Activated T-helper 1 cell treated with anti-CD3 and anti-CD28 coated beads, Interleukin-2, amount 50 U/mL, for 16 hours (primary cell): ENCODE data around the gene KCTD5.
A peak's percentile ranks its signal among the peaks of the same experiment; 100 is the strongest.

Experiments
- DNase-seq, 2 donors: peaks; one replicate each; pipeline ENCODE4 v3.0.0-alpha.2; 2020; ENCODE audit warnings: low read depth in 1 of 2, low spot score in 1 of 2

Gene KCTD5

DNA sequence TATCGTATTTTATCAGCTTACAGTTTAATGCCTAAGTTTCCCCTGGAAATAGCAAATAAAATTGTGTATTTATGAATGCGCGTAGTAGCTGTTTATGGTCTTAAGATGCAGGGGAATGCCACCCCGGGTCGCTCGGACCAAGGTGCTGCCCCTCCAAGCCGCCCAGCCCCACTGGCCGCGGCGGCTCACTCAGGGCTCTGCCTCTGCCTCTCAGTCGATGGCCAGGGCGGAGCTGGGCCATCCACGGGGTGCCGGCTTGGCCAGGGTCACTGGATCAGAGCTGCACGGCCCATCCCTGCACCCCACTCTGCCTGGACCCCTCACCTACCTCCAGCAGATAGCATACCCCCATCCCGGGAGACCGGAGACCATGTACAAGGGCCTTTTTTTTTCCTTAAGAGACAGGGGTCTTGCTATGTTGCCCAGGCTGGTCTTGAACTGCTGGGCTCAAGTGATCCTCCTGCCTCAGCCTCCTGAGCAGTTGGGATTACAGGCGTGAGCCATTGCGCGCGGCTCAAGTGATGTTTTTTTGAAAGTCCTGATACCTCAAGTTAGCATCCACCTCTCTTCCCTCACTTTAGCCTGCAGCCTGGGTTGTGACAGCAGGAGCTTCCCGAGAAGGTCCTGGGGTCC, 26.7 kb downstream of the KCTD5 start:
- no peak for DNase-seq

DNA sequence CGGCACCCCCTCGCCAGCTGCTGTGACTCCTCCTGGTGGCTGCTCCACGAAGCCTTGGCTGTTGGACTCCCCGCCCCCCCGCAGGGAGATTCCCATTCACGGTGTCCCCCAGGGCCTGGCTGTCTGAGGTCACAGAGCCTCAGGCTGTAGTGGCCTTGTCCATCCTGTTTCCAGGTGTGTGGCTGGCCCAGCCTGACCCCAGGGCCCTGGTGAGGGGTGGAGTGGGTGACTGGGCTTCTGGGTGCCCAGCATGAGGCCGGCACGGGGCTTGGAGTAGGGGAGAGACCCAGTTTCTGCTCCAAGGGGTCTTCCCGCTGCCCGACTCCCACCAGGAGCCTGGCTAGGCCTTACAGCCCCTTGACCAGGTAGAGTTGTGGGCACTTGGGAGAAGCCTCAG, 27.3 kb downstream of the KCTD5 start:
- no peak for DNase-seq

DNA sequence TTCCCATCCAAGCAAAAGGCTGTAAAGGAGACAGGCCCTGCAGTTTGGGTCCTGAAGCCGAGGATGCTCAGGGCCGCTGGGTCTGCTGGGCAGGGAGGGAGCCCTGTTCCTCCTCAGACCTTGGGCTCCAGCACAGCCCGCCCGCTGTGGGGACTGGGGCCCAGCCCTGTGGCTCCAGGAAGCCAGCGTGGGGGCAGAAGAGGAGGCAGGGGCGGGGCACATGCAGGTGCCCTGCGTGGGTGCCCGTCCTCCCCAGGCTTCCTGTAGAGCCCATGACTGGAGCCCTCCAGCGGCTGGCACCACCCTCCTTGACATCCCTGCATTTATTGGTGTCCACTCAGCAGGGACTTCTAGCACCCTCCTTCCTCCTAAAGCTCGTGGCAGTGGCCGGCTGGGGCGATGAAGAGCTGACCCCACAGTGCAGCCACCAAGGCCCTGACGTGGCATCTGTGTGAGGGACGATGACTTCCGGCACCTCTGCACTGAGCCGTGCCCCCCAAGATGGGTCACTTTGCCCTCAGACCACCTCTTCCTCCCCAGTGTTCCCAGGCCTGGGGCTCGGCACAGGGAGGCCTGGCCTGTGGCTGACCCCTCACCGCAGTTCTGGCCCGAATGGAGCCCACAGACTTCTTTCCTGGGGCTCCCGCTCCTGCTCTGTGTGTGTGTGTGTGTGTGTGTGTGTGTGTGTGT, 27.8 kb downstream of the KCTD5 start:
- DNase-seq = no peak

DNA sequence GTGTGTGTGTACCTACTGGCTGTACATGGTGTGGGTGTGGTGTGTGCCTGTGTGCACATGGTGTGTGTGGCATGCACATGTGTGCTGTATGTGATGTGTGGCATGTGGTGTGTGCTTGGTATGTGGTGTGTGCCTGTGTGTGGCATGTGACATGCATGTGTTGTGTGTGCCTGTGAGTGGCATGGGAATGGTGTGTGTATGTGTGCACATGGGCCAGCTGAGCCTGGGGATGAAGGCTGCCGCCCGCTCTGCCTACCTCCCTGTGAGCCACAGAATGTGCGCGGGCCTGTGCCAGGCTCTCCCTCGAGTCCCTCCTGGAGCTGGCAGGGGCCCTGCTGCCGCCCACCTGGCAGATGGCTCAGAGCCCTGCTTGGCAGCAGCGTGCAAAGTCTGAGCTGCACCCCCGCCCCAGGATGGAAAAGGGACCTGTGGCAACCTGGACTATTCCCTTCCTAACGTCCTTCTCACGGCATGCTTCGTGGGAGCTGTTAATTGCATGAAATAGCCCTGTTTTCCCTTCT, 28.4 kb downstream of the KCTD5 start:
- no peak for DNase-seq

DNA sequence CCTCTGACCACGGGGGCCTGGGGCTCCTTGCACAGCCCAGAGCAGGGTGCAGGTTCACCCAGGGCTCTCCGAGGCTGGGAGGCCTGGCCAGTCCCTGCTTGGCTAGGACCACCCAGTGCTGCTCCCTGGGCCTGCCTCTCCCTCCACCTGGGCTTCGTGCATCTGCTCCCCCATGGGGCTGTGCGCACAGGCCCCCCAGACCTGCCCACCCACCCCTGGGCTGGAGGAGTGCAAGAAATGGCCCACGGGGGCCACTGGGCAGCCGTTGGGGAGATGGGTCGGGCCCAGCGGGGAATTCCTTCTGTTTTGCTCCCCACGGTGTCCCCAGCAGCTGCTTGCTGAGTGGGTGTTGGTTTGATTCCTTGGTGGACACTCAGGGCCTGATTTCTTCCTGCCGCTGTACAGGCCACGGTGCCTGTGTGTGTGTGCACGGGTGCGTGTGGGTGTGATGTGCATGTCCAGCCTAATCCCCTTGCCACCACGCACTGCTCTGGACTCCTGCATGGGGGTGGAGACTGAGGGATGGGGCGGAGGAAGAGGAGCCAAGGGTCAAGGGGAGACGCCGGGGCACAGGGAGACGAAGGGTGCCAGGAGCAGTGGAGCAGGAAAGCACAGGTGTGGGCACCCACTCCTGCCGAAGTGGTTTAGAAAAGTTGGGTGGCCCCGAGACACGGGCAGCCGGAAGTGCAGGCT, 29.2 kb downstream of the KCTD5 start:
- no peak for DNase-seq

DNA sequence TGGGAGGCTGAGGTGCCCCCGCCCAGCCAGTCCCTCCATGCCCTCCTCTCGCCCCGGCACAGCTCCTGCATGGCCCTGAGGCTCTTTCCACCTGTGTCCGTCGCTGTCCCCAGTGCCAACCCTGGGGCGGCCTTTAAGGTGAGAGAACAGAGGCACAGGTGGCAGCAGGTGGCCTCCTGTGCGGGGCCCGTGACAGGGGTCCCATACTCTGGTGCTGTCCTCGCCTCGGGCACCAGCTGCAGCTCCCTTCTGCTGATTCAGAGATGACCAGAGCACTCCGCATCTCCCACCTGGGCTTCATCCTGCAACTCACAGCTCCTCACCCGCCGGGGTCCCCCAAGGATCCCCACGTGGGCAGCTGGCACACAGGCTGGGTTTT, 29.7 kb downstream of the KCTD5 start:
- no peak for DNase-seq

DNA sequence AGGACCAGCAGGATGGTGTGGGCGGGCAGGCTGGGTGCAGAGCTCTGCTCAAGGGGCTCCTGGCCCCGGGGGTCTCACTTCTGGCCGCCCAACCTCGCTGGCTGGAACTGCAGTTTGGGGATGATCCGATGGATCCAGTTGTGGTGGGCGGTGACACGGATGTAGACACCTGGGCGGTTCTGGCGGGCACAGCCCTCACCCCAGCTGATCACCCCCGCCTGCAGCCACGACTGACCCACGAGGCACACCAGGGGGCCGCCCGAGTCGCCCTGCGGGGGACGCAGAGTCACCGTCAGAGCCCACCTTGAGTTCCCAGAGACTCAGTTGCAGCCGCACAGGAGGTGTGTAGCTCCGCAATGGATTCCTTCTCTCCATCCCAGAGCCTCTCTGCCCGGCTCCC, 30.2 kb downstream of the KCTD5 start:
- no peak for DNase-seq

DNA sequence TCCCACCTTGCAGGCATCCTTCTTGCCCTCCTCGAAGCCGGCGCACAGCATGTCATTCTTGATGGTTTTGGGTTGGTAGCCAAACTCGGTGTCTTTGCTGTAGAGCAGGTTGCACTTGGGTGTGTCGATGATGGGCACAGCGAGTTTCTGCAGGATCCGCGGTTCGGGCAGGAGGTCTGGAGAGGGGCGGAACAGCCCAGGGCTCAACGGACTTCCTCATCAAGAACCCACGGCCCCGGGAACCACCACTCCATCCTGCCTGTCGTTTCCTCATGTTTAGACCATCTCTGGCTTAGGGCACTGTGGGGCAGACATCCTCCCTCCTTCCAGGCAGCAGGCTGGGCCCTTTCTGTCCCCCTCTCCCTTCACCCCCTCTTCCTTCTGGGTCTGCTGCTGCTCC, 31.2 kb downstream of the KCTD5 start:
- no peak for DNase-seq

DNA sequence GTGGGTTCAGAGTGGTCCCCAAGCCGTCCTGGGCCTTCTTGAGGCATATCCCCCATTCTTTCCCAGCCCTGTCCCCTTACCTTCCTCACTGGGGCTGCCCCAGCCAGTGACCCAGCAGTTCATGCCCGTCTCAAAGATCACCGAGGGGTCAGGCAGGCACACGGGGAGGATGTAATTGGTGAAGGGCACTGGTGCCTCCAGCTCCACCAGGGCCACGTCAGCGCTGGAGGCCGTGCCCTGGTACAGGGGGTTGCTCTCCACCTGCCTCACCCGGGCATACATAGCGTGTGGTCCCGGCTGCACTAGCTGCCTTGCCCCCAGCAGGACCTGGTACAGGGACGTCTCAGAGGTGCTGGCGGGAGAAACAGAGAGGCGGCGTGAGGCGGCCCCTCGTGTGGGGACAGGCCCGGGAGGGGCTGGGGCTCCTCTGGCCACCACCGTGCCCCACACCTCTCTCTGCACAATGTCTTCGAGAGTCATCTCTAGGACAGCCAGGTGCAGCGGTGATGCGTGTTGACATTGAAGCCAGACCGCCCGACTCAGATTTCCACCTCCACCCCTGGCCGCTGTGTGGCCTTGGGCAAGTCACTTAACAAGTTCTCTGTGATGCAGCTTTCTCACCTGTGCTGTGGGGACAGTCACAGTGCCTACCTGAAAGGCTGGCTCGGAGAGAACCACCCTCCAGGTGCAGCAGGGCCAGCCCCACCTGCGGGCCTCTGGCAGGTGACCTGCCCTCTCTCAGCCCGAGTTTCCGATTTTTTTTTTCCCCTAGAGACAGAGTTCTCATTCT, 31.9 kb downstream of the KCTD5 start:
- no peak for DNase-seq

DNA sequence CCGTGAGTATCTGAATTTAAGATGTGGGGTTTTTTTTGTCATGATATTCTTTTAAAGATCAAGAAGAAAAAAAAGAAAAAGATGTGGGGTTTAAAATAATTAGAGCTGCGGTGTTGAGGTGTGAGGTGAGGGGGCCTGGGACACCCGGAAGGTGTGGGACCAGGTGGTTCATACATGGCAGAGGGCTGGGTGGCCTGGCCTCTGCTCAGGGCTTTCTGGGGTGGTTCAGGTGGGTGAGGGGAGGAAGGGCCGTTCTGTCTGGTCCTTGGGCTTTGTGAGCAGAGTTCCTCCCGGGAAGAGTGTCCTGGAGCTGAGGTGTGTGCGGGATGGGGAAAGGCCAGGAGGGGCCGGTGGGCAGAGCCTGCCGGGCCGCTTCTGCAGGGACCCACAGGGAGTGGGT, 32.7 kb downstream of the KCTD5 start:
- DNase-seq = no peak

DNA sequence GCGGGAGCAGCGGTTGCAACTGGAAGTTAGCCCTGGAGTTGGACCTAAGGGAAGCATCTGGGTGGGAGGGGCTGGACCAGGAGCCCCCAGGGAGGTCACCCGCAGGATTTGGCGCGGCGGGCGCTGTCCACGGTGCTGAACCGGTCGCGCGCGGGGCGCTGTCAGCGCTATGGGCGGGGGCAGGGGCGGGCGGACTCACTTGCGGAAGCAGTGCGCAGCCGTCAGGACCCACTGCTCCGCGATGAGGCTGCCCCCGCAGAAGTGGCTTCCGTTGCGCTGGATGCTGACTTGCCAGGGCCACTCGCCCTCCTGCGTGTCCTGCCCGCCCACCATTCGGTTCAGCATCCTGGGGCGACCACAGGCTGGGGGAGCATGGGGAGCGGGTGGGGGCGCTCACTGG, 33.2 kb downstream of the KCTD5 start:
- DNase-seq = peak; percentile 71 to 76

DNA sequence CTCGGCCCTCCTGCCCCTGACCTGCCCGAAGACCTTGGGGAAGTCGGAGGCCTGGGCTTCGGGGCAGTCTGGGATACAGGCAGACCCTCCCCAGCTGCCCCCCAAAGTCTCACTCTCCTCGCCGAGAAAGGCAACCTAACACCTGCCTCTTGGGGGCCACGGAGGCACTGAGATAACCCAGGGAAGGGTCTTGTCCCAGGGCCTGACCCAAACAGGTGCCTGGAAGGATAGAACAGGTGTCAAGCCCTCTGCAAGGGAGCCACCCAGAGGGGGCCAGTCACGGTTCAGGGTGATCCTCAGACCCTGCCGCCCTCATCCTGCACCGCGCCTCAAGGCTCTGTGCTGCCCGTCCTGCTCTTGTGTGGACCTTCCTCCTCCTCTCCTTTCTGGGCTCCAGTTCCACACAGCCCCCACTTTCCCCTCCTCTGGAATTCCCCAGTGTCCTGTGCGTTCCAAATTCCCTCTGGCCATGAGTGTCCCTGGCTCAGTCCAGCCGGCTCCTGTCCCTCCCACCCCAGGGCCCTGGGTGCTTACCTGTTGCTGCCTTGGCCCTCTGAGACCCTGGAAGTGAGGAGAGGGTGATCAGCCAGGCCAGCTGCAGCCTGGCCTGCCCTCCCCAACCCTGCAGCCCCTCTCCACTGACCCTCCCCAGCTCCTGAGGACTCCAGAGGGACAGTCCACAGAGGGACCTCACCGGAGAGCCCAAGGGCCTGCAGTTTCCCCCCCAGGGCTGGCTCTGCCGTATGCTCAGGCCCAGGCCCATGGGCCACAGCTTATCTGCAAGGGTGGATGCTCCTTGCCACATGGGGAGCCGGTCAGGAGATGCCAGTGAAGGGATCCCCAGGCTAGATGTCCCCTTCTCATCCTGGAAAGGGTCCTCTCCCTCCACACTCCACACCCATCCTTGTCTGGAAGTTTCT, 33.9 kb downstream of the KCTD5 start:
- DNase-seq = no peak

DNA sequence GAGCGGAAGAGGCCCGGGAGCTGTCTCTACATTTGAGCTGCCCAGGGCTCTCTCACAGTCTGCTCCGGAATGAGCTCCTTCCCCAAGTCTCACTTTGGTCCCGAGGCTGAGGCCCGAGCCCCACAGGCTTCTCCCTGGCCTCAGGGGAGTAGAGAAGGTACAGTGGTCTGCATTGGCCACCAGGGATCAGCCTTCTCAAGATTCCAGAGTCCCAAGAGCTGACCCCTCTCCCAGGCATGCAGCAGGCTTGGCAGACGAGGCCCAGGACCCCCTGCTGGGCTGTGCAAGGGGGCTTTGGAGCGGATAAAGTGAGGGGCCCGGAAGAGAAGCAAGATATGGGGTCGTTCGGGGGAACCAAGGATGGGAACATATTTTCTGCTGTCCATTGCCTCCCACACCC, 34.6 kb downstream of the KCTD5 start:
- no peak for DNase-seq

DNA sequence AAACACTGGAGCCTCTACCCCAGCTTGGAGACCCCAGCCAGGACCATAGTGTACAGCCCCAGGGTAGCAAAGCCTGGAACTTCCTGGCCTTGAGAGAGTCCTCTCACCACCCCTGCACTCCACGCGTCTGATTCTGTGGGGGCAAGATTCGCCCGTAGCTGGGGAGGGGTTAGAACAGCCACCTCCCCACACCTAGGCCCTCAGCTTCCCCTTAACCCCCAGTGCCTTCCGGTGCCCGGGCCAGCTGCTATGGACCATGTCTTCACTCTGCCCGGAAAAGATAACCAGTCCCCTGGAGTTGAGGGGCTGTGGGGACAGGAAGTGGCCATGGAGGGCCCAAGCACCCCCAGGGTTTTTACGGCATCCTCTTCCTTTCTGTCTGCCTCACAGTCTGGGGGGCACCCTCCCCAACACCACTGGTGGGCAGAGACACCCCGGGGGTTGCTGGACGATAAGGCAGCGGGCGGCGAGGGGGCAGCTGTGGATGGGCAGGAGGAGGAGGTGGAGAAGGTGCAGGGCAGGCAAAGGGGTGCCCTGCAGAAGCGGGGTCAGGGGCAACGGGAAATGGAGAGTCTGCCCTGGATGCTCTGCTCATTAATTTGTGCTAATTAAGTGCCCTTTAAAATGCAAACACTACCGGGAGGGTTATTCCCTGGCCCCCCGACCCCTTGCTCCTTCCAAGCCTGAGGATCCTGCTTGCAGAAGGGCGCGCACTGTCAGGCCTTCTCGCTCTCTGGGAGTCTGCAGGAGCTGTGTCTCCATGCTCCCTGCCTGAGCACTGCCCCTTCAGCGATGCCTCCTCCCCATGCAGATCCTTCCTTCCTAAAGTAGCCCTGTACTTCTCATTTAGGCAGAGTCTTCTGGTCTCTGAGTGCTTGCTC, 35.3 kb downstream of the KCTD5 start:
- DNase-seq = no peak

DNA sequence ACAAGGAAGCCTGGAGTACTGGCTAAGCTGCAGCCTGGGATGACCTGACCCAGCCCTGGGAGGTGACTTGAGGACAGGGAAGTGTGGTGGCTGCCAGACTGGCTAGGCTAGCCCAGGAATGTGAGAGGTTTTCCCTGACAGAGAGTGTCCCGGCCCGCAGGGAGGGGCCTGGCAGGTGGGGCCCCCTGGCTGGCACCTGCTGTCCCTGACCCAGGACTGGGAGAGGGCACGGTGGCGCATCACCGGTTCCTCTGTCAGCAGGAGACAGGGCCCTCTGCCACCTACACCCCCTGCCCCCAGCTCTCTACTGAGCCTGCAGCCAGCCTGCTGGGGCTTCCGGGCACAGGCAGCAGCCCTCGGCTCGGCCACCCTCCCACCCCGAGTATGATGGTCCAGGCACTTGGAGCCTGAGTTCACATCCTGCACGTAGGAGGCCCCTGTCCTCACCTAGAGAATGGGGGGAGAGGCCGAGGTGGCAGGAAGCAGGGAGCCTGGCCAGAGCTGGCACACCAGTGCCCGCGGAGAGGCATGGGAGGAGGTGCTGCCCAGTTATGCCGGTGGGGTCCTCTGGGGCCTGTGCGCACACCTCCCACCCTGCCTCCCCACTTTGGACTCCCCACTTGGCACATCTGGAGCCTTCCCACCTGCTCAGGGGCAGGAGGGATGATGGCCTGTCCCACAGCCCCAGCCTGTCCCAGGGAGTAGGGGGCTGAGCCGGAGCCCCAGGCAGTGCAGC, 37.2 kb downstream of the KCTD5 start:
- no peak for DNase-seq

DNA sequence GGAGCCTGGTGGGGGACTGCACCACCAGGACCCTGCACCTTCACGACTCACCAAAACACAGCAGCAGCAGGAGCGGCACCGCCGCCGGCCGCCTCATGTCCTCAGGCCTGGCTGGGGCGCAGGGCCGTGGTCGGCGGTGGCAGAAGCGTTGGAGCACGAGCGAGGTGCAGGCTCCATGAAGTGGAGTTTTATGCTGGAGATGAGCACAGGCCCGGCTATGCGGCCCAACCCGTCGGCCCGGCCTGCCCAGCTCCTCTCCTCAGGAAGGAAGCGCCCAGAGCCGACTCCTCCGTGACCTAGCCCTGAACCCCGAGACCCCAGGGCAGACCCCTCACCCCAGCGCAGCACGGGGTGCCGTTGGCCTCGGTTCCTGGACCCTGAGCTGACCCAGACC, 37.7 kb downstream of the KCTD5 start, which contains the start of gene PRSS27:
PRSS27 (minus strand) TSS at position 161 of the 394 bp plus-strand sequence; CDS start at position 97, 64 bp downstream.
- DNase-seq = no peak

DNA sequence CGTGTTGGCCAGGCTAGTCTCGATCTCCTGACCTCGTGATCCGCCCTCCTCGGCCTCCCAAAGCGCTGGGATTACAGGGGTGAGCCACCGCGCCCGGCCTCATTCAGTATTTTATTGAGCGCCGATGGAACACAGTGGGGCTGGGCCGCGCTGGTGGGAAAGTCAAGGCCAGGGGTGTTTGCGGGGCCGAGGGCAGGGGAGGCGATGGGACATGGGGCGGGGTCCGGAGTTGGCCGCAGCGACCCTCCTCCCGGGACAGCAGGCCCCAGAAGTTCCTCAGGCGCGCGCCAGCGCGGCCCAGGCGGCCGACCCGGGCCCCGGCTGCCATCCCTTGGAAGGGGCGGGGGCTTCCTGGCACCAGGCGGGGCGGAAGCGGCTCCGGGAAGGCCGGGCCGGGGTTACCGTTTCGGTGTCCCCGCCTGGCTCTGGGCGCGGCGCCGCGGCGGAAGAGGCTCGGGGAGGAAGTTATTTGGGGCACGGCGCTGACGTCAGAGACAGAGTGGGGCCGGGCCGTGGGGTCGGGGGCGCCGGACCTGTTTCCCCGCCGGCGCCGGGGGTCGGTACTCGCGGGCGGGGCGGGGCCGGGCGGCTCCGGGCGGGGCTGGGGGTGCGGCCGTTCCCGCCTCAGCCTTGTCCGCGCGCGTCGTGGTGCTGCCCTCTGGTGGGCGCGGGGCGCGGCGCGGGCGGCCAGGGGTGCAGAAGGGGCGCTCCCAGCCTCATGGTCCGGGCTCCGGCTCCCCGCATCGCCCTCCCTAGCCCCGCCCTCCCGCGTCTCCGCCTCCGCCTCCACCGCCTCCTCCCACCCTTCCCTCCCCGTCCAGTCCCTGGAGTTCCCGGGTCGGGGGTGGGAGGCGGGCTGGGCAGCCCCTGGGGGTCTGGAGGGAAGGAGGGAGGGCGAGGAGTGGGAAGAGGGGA, 38.7 kb downstream of the KCTD5 start:
- peak; percentile 69 to 81 for DNase-seq
